Caco-2 (cell line): ENCODE data around the gene VAMP8. TPM values are rescaled to one million over a fixed set of nuclear protein-coding genes. Genes with fewer than 3 reads are reported as not detected.

ENCODE experiments used
- BruUV-seq: library from RNA; stranded (reverse); fragments of 400-500 nt; replicated peaks from 2 replicates; lab custom pipeline; 2021; lab: Mats Ljungman, UMichigan
- CTCF ChIA-PET: fragments of 300-600 bp; sonication (Branson Sonifier 250); formaldehyde crosslinking; loops from one replicate; lab custom pipeline; 2022; ENCODE audit warnings: antibody characterized with exemption; lab: Charles Lee
- POLR2A ChIA-PET: fragments of 300-600 bp; sonication (Branson Sonifier 250); formaldehyde crosslinking; loops from one replicate; lab custom pipeline; 2022; ENCODE audit warnings: antibody characterized with exemption; lab: Charles Lee
- DNase-seq, 2 experiments: peaks; one replicate each; pipeline versions ENCODE4 v3.0.0 to v3.0.0-alpha.2; 2020 to 2022
- H3K27me3 ChIP-seq: replicated peaks from 2 replicates; pipeline ENCODE4 v1.6.0; 2011; ENCODE audit warnings: low read length; ENCODE audit not compliant: control insufficient read depth, insufficient read depth
- H3K36me3 ChIP-seq: 2 replicates; pipeline ENCODE4 v1.5.1; 2011; ENCODE audit warnings: low read length; ENCODE audit not compliant: control insufficient read depth, insufficient read depth
- H3K4me1 ChIP-seq: fragments of 250-450 bp; sonication (Bioruptor Pico); 2 replicates; pipeline ENCODE4 v1.5.1; 2020; ENCODE audit warnings: mild to moderate bottlenecking
- H3K4me3 ChIP-seq: 2 replicates; pipeline ENCODE4 v1.5.1; 2011; ENCODE audit warnings: low read depth, mild to moderate bottlenecking, control low read depth, low read length
- H3K9me3 ChIP-seq: fragments of 250-450 bp; sonication (Bioruptor Pico); 2 replicates; pipeline ENCODE4 v1.5.1; 2020; ENCODE audit warnings: mild to moderate bottlenecking, moderate library complexity
- H3K27ac Mint-ChIP-seq: one replicate; pipeline ENCODE4 v1.8.0; 2022; ENCODE audit warnings: mixed read lengths; ENCODE audit not compliant: unreplicated experiment
- H3K27me3 Mint-ChIP-seq: one replicate; pipeline ENCODE4 v1.8.0; 2022; ENCODE audit warnings: mixed read lengths; ENCODE audit not compliant: insufficient read depth, unreplicated experiment
- H3K36me3 Mint-ChIP-seq: one replicate; pipeline ENCODE4 v1.8.0; 2022; ENCODE audit warnings: mild to moderate bottlenecking, mixed read lengths; ENCODE audit not compliant: insufficient read depth, unreplicated experiment
- H3K4me1 Mint-ChIP-seq: one replicate; pipeline ENCODE4 v1.8.0; 2022; ENCODE audit warnings: low read depth, mixed read lengths; ENCODE audit not compliant: unreplicated experiment
- H3K4me3 Mint-ChIP-seq: one replicate; pipeline ENCODE4 v1.8.0; 2022; ENCODE audit warnings: mild to moderate bottlenecking, moderate library complexity, mixed read lengths; ENCODE audit not compliant: unreplicated experiment
- H3K9me3 Mint-ChIP-seq: one replicate; pipeline ENCODE4 v1.8.0; 2022; ENCODE audit warnings: mixed read lengths; ENCODE audit not compliant: unreplicated experiment
- intact Hi-C: fragments of 100-400 bp; cut with micrococcal nuclease; formaldehyde crosslinking; loops from one replicate; pipeline ENCODE4 v1.10.0; 2022; ENCODE audit not compliant: unreplicated experiment
- total RNA-seq: library from RNA; stranded (reverse); gene quantifications from 2 replicates; pipeline ENCODE4 v1.2.3, GENCODE V29; 2022
- TF ChIP-seq, protein P1 (sequence below), 2 experiments: fragments of 200-600 bp in 1 of 2; IDR thresholded peaks; 1 replicate in 1 of 2; 2 replicates in 1 of 2; pipeline versions ENCODE4 v1.5.1 to v1.8.0; 2011 to 2022; ENCODE audit warnings: antibody characterized with exemption in 1 of 2, control low read depth in 1 of 2, inconsistent platforms in 1 of 2, low read depth in 1 of 2, low read length in 1 of 2, mild to moderate bottlenecking in 1 of 2, moderate library complexity in 1 of 2; ENCODE audit not compliant: insufficient read depth in 1 of 2, severe bottlenecking in 1 of 2, unreplicated experiment in 1 of 2

The VAMP8 gene
- total RNA-seq, 1 experiment from 2014 or later, result 85.5 TPM

DNA sequence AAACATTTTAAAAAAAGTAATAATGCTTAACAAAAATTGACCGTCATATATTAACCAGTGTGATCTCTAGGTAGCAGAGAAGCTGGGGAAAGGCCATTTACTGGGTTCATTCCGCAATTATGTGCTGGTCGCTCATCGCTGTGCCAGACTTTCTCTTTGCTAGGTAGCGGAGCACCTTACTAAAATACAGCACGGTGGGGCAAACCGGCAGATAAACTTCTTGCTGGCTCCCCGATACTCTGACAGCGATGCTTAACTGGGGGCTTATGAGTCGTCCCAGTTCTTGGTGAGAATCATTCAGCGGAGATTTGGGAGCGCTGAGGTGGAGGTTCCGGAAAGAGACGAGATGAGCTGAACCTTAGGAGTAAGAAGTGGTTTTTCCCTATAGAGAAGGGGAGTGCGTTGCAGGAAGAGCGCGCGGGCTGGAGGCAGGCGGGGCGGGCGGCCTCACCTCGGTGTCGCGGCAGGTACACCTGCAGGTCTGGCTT, 33.9 kb downstream of the VAMP8 start:
- no peak for DNase-seq
- Mint-ChIP-seq H3K4me3 (peak overlapping the region; percentile 90), H3K27ac (peak overlapping the region; percentile 86), H3K27me3 (no peaks in the 10 kb centered on the region), H3K9me3 (no peaks in the 10 kb centered on the region), H3K4me1 (no peaks in the 10 kb centered on the region), H3K36me3 (peaks cover 61% of the 10 kb centered on the region)
- H3K4me3 ChIP-seq, result peak overlapping the region; percentile 74
- H3K27me3 ChIP-seq, result no peaks in the 10 kb centered on the region
- H3K9me3 ChIP-seq, result no peaks in the 10 kb centered on the region
- TSS peak; percentile 30 for BruUV-seq
- intact Hi-C loops, result loop anchor here (1.0 kb wide), 1 partner anchor 190 kb away; no protein-coding TSS in a partner anchor
- H3K4me1 ChIP-seq, result no peaks in the 10 kb centered on the region
- H3K36me3 ChIP-seq, result no peaks in the 10 kb centered on the region
- ChIA-PET POLR2A (interaction anchor here (0.6 to 1.5 kb wide), 9 partner anchors 9 to 640 kb away, joined by 3 to 19 read pairs (median 7); partner anchors contain the start of genes MAT2A, RNF181, TMEM150A and VAMP8), CTCF (interaction anchor here (0.7 to 1.3 kb wide), 6 partner anchors 8 to 70 kb away, joined by 3 to 6 read pairs (median 4); partner anchors contain the start of genes GGCX and TMEM150A)
- TF ChIP-seq, protein P1, sequence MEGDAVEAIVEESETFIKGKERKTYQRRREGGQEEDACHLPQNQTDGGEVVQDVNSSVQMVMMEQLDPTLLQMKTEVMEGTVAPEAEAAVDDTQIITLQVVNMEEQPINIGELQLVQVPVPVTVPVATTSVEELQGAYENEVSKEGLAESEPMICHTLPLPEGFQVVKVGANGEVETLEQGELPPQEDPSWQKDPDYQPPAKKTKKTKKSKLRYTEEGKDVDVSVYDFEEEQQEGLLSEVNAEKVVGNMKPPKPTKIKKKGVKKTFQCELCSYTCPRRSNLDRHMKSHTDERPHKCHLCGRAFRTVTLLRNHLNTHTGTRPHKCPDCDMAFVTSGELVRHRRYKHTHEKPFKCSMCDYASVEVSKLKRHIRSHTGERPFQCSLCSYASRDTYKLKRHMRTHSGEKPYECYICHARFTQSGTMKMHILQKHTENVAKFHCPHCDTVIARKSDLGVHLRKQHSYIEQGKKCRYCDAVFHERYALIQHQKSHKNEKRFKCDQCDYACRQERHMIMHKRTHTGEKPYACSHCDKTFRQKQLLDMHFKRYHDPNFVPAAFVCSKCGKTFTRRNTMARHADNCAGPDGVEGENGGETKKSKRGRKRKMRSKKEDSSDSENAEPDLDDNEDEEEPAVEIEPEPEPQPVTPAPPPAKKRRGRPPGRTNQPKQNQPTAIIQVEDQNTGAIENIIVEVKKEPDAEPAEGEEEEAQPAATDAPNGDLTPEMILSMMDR (IDR thresholded peaks at IDR 0.05; ENCODE audit: insufficient read depth in 1 of 2, low read depth in 1 of 2, low read length in 1 of 2, severe bottlenecking in 1 of 2, unreplicated experiment in 1 of 2), result no peak

DNA sequence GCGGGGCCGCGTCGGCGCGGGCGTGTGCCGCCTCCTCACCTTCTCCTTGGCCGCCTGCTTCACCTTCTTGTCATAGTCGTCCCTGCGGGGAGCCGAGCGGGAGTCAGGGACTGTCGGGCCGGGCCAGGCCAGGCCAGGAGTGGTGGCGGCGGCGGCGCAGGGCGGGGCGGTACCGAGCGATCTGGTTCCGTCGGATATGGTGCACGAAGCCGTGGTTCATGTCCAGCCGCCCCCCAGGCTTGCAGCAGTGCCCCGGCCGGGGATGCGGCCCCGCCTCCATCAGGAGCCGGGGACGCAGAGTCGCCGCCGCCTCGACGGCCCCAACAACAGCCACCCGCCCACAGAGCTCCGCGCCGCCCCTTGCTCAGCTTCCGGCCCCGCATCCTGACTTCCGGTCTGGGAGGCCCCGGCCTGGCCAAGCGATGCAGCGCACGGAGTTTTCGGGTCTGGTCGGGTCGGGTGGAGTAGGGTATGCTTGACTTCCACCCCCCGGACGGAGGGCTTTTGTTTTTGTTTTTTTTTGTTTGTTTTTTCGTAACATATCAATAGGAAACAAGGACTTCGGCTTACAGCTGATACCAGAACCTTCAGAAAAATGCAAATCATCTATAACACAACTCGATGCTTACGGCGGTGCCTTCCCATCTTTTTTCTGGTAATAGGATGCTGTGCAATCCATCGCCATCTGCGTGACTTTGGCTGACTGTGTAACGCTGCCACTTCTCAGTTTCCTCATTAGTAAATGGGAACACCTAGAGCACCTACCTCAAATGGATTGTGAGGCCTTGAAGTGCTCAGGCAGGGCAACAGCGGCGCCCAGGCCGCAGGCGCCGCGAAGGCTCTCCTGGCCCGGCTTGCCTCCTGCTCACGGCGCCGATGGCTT, 34.6 kb downstream of the VAMP8 start, which contains the start of gene C2orf68:
TSS of gene C2orf68 (minus strand) at position 362 of the 883 bp plus-strand sequence. CDS start at position 280, 82 bp downstream.
- TF ChIP-seq, protein P1 (IDR thresholded peaks at IDR 0.05; ENCODE audit: insufficient read depth in 1 of 2, low read depth in 1 of 2, low read length in 1 of 2, severe bottlenecking in 1 of 2, unreplicated experiment in 1 of 2), result no peak
- Mint-ChIP-seq H3K36me3 (peaks cover 57% of the 10 kb centered on the region), H3K27me3 (no peaks in the 10 kb centered on the region), H3K27ac (peak within 1 kb of the TSS; percentile 86), H3K4me3 (peak within 1 kb of the TSS; percentile 90), H3K4me1 (no peaks in the 10 kb centered on the region), H3K9me3 (no peaks in the 10 kb centered on the region)
- peak within 1 kb of the TSS; percentile 74 for H3K4me3 ChIP-seq
- POLR2A ChIA-PET, result interaction anchor here (0.6 to 1.5 kb wide), 10 partner anchors 9 to 641 kb away, joined by 3 to 19 read pairs (median 6); partner anchors contain the start of genes MAT2A, RNF181, TMEM150A and VAMP8
- H3K4me1 ChIP-seq, result no peaks in the 10 kb centered on the region
- no peaks in the 10 kb centered on the region for H3K36me3 ChIP-seq
- intact Hi-C loops, result loop anchor here (1.0 kb wide), 2 partner anchors 10 to 191 kb away; partner anchors contain the start of gene TMEM150A
- TSS peak; percentile 73 for BruUV-seq
- DNase-seq, result peak; percentile 94 to 95
- H3K9me3 ChIP-seq, result no peaks in the 10 kb centered on the region
- CTCF ChIA-PET, result interaction anchor here (0.7 to 1.3 kb wide), 6 partner anchors 9 to 71 kb away, joined by 3 to 6 read pairs (median 4); partner anchors contain the start of genes GGCX and TMEM150A
- no peaks in the 10 kb centered on the region for H3K27me3 ChIP-seq
